ENCODE measurements around the gene SNRPB. TPM values are rescaled to one million over a fixed set of nuclear protein-coding genes. Genes with fewer than 3 reads are reported as not detected.

Gene SNRPB
- total RNA-seq, 1 experiment from 2014 or later = 664 TPM

GRCh38 chr20:2449386-2449785 is 21.2 kb downstream of the SNRPB start:
- ChIA-PET CTCF (no interaction called here), POLR2A (ENCODE audit: unreplicated experiment) (no interaction called here)
- H3K27me3 ChIP-seq (ENCODE audit: low read length) = peaks cover 2% of the 10 kb centered on the region; the same call in 1 of the 2 replicates
- no peak overlapping the region for H2AFZ ChIP-seq (ENCODE audit: low read length)
- intact Hi-C loops (cut with micrococcal nuclease) = no loop called here
- no peaks in the 10 kb centered on the region for H3K4me1 ChIP-seq (ENCODE audit: insufficient read depth, low read length)
- H3K9ac ChIP-seq (ENCODE audit: low read length) = no peak overlapping the region
- H3K9me3 ChIP-seq (ENCODE audit: low read length) = no peaks in the 10 kb centered on the region
- H3K4me2 ChIP-seq (ENCODE audit: low read length) = no peak overlapping the region
- H3F3A ChIP-seq (ENCODE audit: low read length, unreplicated experiment) = no peaks in the 10 kb centered on the region
- DNase-seq (no peak), ATAC-seq (no peak)
- no peak overlapping the region for H3K27ac ChIP-seq (ENCODE audit: low read length)
- H3K79me2 ChIP-seq (ENCODE audit: low read length) = no peaks in the 10 kb centered on the region
- H3K4me3 ChIP-seq (ENCODE audit: low read length) = no peak overlapping the region
- no peaks in the 10 kb centered on the region for H4K20me1 ChIP-seq (ENCODE audit: low read length)
- no peaks in the 10 kb centered on the region for H3K9me2 ChIP-seq (replicated peaks; ENCODE audit: low read length)
- TF ChIP-seq CTCF (conservative IDR thresholded peaks at IDR 0.05; ENCODE audit: low read depth, low read length) = no peak
- no peak for TF ChIP-seq EZH2phosphoT487 (IDR thresholded peaks at IDR 0.05; ENCODE audit: borderline replicate concordance, low read length)
- no peak for TF ChIP-seq EZH2 (IDR thresholded peaks at IDR 0.05; ENCODE audit: low read length, unreplicated experiment)
- no peaks in the 10 kb centered on the region for H3K36me3 ChIP-seq (ENCODE audit: low read depth, low read length)
- no TSS peak for BruUV-seq (replicated peaks)

- H3K4me2 ChIP-seq (ENCODE audit: low read length) = no peak overlapping the region
- no peak for DNase-seq
- no peak for ATAC-seq
- H3K4me1 ChIP-seq (ENCODE audit: insufficient read depth, low read length) = no peaks in the 10 kb centered on the region
- H2AFZ ChIP-seq (ENCODE audit: low read length) = no peak overlapping the region
- H3K9me2 ChIP-seq (replicated peaks; ENCODE audit: low read length) = no peaks in the 10 kb centered on the region
- TF ChIP-seq EZH2 (IDR thresholded peaks at IDR 0.05; ENCODE audit: low read length, unreplicated experiment) = no peak
- no peak for TF ChIP-seq EZH2phosphoT487 (IDR thresholded peaks at IDR 0.05; ENCODE audit: borderline replicate concordance, low read length)
- TF ChIP-seq CTCF (conservative IDR thresholded peaks at IDR 0.05; ENCODE audit: low read depth, low read length) = no peak
- CTCF ChIA-PET = no interaction called here
- BruUV-seq (replicated peaks) = no TSS peak
- H3K9me3 ChIP-seq (ENCODE audit: low read length) = no peaks in the 10 kb centered on the region
- H3K79me2 ChIP-seq (ENCODE audit: low read length) = no peaks in the 10 kb centered on the region
- POLR2A ChIA-PET (ENCODE audit: unreplicated experiment) = no interaction called here
- H4K20me1 ChIP-seq (ENCODE audit: low read length) = no peaks in the 10 kb centered on the region
- no peak overlapping the region for H3K9ac ChIP-seq (ENCODE audit: low read length)
- no peak overlapping the region for H3K4me3 ChIP-seq (ENCODE audit: low read length)
- intact Hi-C loops (cut with micrococcal nuclease) = no loop called here
- H3F3A ChIP-seq (ENCODE audit: low read length, unreplicated experiment) = no peaks in the 10 kb centered on the region
- peaks cover 11% of the 10 kb centered on the region for H3K27me3 ChIP-seq (ENCODE audit: low read length)
- H3K36me3 ChIP-seq (ENCODE audit: low read depth, low read length) = no peaks in the 10 kb centered on the region
- H3K27ac ChIP-seq (ENCODE audit: low read length) = no peak overlapping the region
Observed at GRCh38 chr20:2446845-2447244, 23.7 kb downstream of the SNRPB start.

GRCh38 chr20:2431185-2431584 is 39.4 kb downstream of the SNRPB start:
- no peaks in the 10 kb centered on the region; the same call in 1 of the 2 replicates for H3K9me3 ChIP-seq (ENCODE audit: low read length)
- POLR2A ChIA-PET (ENCODE audit: unreplicated experiment) = no interaction called here
- intact Hi-C loops (cut with micrococcal nuclease) = no loop called here
- no peaks in the 10 kb centered on the region for H4K20me1 ChIP-seq (ENCODE audit: low read length)
- H3K27ac ChIP-seq (ENCODE audit: low read length) = no peak overlapping the region
- DNase-seq (no peak), ATAC-seq (no peak)
- H3F3A ChIP-seq (ENCODE audit: low read length, unreplicated experiment) = no peaks in the 10 kb centered on the region
- H3K27me3 ChIP-seq (ENCODE audit: low read length) = peaks cover 23% of the 10 kb centered on the region; the same call in 1 of the 2 replicates
- no peak overlapping the region for H2AFZ ChIP-seq (ENCODE audit: low read length)
- H3K79me2 ChIP-seq (ENCODE audit: low read length) = no peaks in the 10 kb centered on the region
- H3K9ac ChIP-seq (ENCODE audit: low read length) = no peak overlapping the region
- no peaks in the 10 kb centered on the region for H3K36me3 ChIP-seq (ENCODE audit: low read depth, low read length)
- H3K9me2 ChIP-seq (replicated peaks; ENCODE audit: low read length) = no peaks in the 10 kb centered on the region
- TF ChIP-seq EZH2 (IDR thresholded peaks at IDR 0.05; ENCODE audit: low read length, unreplicated experiment) (no peak), CTCF (conservative IDR thresholded peaks at IDR 0.05; ENCODE audit: low read depth, low read length) (no peak)
- BruUV-seq (replicated peaks) = no TSS peak
- H3K4me1 ChIP-seq (ENCODE audit: insufficient read depth, low read length) = no peaks in the 10 kb centered on the region
- no peak overlapping the region for H3K4me3 ChIP-seq (ENCODE audit: low read length)
- H3K4me2 ChIP-seq (ENCODE audit: low read length) = no peak overlapping the region
- CTCF ChIA-PET = no interaction called here

Data from PC-3 (cell line).